ENCODE data around the gene KAZN. TPM values are rescaled to one million over a fixed set of nuclear protein-coding genes. Genes with fewer than 3 reads are reported as not detected.

KAZN gene
- total RNA-seq, 1 donor: 3.9 TPM

GRCh38 chr1:14608308-14608707 lies 9.8 kb downstream of the KAZN start:
- no peak overlapping the region for H3K4me3 ChIP-seq (ENCODE audit: low read depth, low read length)
- DNase-seq (ENCODE audit: low read depth): no peak
- TF ChIP-seq, protein P1, sequence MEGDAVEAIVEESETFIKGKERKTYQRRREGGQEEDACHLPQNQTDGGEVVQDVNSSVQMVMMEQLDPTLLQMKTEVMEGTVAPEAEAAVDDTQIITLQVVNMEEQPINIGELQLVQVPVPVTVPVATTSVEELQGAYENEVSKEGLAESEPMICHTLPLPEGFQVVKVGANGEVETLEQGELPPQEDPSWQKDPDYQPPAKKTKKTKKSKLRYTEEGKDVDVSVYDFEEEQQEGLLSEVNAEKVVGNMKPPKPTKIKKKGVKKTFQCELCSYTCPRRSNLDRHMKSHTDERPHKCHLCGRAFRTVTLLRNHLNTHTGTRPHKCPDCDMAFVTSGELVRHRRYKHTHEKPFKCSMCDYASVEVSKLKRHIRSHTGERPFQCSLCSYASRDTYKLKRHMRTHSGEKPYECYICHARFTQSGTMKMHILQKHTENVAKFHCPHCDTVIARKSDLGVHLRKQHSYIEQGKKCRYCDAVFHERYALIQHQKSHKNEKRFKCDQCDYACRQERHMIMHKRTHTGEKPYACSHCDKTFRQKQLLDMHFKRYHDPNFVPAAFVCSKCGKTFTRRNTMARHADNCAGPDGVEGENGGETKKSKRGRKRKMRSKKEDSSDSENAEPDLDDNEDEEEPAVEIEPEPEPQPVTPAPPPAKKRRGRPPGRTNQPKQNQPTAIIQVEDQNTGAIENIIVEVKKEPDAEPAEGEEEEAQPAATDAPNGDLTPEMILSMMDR (IDR thresholded peaks at IDR 0.05; ENCODE audit: insufficient read depth, low read length): no peak

DNA sequence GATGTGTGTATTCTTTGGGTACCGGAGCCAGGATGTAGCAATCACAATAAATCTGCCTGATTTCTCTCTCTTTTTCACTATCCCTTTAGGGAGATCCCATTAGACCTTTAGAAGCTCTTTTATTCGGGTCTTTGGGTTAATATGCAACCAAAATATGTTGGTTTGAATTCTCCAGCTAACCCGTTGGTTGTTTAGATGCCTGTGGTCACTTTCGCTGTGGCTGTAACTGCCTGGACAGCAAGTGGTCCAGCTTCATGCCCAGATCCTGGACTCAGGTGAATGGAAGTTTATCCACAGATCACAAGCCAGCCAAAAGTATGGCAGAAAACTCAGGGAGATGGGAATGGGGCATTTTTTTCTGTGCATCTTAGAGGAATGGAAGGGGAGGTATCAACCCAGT lies 12.3 kb downstream of the KAZN start:
- TF ChIP-seq, protein P1 (IDR thresholded peaks at IDR 0.05; ENCODE audit: insufficient read depth, low read length): no peak
- DNase-seq (ENCODE audit: low read depth): no peak
- H3K4me3 ChIP-seq (ENCODE audit: low read depth, low read length): no peak overlapping the region

GRCh38 chr1:14611792-14612191 lies 13.3 kb downstream of the KAZN start:
- H3K4me3 ChIP-seq (ENCODE audit: low read depth, low read length): no peak overlapping the region
- TF ChIP-seq, protein P1 (IDR thresholded peaks at IDR 0.05; ENCODE audit: insufficient read depth, low read length): no peak
- no peak for DNase-seq (ENCODE audit: low read depth)

- TF ChIP-seq, protein P1 (IDR thresholded peaks at IDR 0.05; ENCODE audit: insufficient read depth, low read length): no peak
- DNase-seq (ENCODE audit: low read depth): no peak
- no peak overlapping the region for H3K4me3 ChIP-seq (ENCODE audit: low read depth, low read length)
Measured at GRCh38 chr1:14612256-14612655, 13.8 kb downstream of the KAZN start.

DNA sequence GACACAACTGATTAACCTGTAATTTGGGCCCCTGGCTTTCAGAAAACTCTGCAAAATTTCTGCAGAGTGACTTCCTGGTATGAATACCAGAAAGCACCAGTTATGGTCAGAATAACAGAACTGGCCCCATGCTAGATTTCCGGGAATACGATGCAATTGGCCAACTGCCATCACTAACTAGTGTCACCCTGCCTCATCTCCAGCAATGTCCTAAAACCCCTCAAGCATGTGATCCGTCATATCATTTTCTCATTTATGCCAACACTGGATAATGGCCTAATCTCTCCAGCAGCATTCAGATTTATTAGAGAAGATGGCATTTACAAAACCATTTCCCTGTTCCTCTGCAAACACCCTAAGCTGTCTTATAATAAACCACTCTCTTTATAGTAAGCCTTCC lies 15.4 kb downstream of the KAZN start:
- TF ChIP-seq, protein P1 (IDR thresholded peaks at IDR 0.05; ENCODE audit: insufficient read depth, low read length): no peak
- no peak overlapping the region for H3K4me3 ChIP-seq (ENCODE audit: low read depth, low read length)
- no peak for DNase-seq (ENCODE audit: low read depth)

DNA sequence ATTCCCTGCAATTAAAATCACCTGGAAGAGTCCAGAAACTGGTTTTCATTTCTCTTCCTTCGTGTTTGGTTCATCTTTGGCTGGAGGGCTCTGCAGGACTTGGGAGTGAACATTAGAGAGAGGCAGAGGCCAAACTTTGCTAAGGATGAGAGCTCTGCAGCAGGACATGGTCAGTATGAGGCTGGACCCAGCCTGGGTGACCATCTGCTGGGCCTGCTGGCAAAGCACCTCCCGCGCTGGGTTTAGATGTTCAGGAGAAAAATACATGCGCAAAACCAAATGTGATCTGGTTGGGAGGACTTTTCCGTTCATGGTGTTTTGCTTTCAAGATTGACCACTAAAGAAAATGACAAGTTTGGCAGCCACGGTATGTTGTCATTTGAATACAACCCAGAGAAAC lies 15.9 kb downstream of the KAZN start:
- TF ChIP-seq, protein P1 (IDR thresholded peaks at IDR 0.05; ENCODE audit: insufficient read depth, low read length): no peak
- H3K4me3 ChIP-seq (ENCODE audit: low read depth, low read length): no peak overlapping the region
- DNase-seq (ENCODE audit: low read depth): no peak

DNA sequence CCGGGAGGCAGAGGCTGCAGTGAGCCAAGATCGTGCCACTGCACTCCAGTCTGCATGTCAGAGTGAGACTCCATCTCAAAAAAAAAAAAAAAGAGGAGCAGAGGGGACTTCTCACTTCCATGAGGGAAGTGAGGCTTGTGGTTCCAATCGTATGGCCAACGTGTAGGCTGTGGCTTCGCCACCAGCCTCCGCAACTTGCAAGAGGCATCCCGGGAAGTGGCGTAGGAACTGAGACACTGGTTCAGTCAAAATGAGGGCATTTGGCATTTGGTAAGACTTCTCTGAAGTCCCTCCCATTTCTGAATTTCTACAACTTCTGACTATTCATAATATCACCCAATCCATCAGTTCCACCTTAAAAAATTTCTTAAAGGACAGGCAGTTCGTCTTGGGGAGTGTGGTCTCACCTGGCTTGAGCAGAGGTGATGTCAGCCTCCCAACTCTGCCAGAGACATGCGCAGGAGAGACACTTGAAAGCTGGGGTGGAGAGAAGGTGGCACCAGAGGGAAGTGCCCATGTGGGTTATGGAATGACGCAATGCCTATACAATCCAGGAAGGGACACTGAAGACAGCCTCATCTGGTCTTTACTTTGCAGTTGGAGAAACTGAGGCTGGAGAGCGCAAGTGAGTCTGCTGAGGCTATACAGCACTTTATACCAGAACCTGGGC lies 17.2 kb downstream of the KAZN start:
- no peak for DNase-seq (ENCODE audit: low read depth)
- no peak overlapping the region for H3K4me3 ChIP-seq (ENCODE audit: low read depth, low read length)
- TF ChIP-seq, protein P1 (IDR thresholded peaks at IDR 0.05; ENCODE audit: insufficient read depth, low read length): no peak

Measured in fibroblast of the aortic adventitia (primary cell).